ENCODE measurements around the gene SNX13.

The SNX13 gene

DNA sequence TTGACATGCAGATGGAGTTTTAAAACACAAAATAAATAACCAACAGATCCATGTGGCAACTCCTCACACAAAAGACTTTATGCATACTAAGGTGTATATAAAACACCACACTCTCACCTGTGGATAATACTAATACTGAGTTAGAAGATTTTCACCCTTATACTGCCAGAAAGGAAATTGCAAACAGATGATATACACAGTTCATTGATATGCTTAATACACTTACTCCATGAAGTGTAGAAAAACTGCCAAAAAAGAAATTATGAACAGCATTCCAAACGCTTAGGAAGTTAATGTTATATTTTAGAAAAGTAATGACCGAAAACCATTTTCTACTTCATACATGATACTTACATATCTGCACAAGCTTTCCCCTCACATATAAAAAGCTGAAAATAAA lies 17.6 kb upstream of the SNX13 start:
- H4K20me1 ChIP-seq (ENCODE audit: insufficient read depth, low read length) = no peaks in the 10 kb centered on the region
- H3K4me3 ChIP-seq (ENCODE audit: low read depth, low read length, poor library complexity, severe bottlenecking) = no peak overlapping the region
- no peaks in the 10 kb centered on the region for H3K27me3 ChIP-seq (ENCODE audit: insufficient read depth, low read length)
- H3K9me3 ChIP-seq (ENCODE audit: low read length) = no peaks in the 10 kb centered on the region
- no peaks in the 10 kb centered on the region for H3K36me3 ChIP-seq (ENCODE audit: insufficient read depth, low read length)
- TF ChIP-seq EZH2 (IDR thresholded peaks at IDR 0.05; ENCODE audit: borderline replicate concordance, low read length) = no peak
- TF ChIP-seq CTCF (IDR thresholded peaks at IDR 0.05; ENCODE audit: low read length) = no peak
- H3F3A ChIP-seq (ENCODE audit: insufficient read depth, low read length) = no peaks in the 10 kb centered on the region
- no peak overlapping the region for H3K9ac ChIP-seq (ENCODE audit: low read length)
- no peaks in the 10 kb centered on the region for H3K4me1 ChIP-seq (ENCODE audit: insufficient read depth, low read length, severe bottlenecking)
- H2AFZ ChIP-seq (ENCODE audit: low read length) = no peak overlapping the region
- no peaks in the 10 kb centered on the region for H3K9me2 ChIP-seq (ENCODE audit: low read depth, low read length)
- H3K27ac ChIP-seq (ENCODE audit: low read depth, low read length, poor library complexity, severe bottlenecking) = no peak overlapping the region
- no peak overlapping the region for H3K4me2 ChIP-seq (ENCODE audit: low read length)
- H3K79me2 ChIP-seq (ENCODE audit: insufficient read depth, low read length) = no peaks in the 10 kb centered on the region

- H3K79me2 ChIP-seq (ENCODE audit: insufficient read depth, low read length) = no peaks in the 10 kb centered on the region
- H3F3A ChIP-seq (ENCODE audit: insufficient read depth, low read length) = no peaks in the 10 kb centered on the region
- no peak overlapping the region for H3K9ac ChIP-seq (ENCODE audit: low read length)
- no peaks in the 10 kb centered on the region for H3K9me2 ChIP-seq (ENCODE audit: low read depth, low read length)
- no peaks in the 10 kb centered on the region for H3K9me3 ChIP-seq (ENCODE audit: low read length)
- H4K20me1 ChIP-seq (ENCODE audit: insufficient read depth, low read length) = no peaks in the 10 kb centered on the region
- no peaks in the 10 kb centered on the region for H3K27me3 ChIP-seq (ENCODE audit: insufficient read depth, low read length)
- H3K27ac ChIP-seq (ENCODE audit: low read depth, low read length, poor library complexity, severe bottlenecking) = no peak overlapping the region
- no peak overlapping the region for H2AFZ ChIP-seq (ENCODE audit: low read length)
- no peak overlapping the region for H3K4me3 ChIP-seq (ENCODE audit: low read depth, low read length, poor library complexity, severe bottlenecking)
- TF ChIP-seq CTCF (IDR thresholded peaks at IDR 0.05; ENCODE audit: low read length) (no peak), EZH2 (IDR thresholded peaks at IDR 0.05; ENCODE audit: borderline replicate concordance, low read length) (no peak)
- H3K36me3 ChIP-seq (ENCODE audit: insufficient read depth, low read length) = no peaks in the 10 kb centered on the region
- H3K4me2 ChIP-seq (ENCODE audit: low read length) = no peak overlapping the region
- no peaks in the 10 kb centered on the region for H3K4me1 ChIP-seq (ENCODE audit: insufficient read depth, low read length, severe bottlenecking)
Observed at GRCh38 chr7:17952387-17952786, 12.1 kb upstream of the SNX13 start.

- Histone ChIP-seq H3K9me3 (ENCODE audit: low read length) (no peaks in the 10 kb centered on the region), H4K20me1 (ENCODE audit: insufficient read depth, low read length) (no peaks in the 10 kb centered on the region), H3K4me3 (ENCODE audit: low read depth, low read length, poor library complexity, severe bottlenecking) (no peak overlapping the region), H3K79me2 (ENCODE audit: insufficient read depth, low read length) (no peaks in the 10 kb centered on the region), H2AFZ (ENCODE audit: low read length) (no peak overlapping the region), H3K4me2 (ENCODE audit: low read length) (no peak overlapping the region), H3K9ac (ENCODE audit: low read length) (no peak overlapping the region), H3K27ac (ENCODE audit: low read depth, low read length, poor library complexity, severe bottlenecking) (no peak overlapping the region), H3K4me1 (ENCODE audit: insufficient read depth, low read length, severe bottlenecking) (no peaks in the 10 kb centered on the region), H3K9me2 (ENCODE audit: low read depth, low read length) (no peaks in the 10 kb centered on the region), H3K27me3 (ENCODE audit: insufficient read depth, low read length) (no peaks in the 10 kb centered on the region), H3K36me3 (ENCODE audit: insufficient read depth, low read length) (no peaks in the 10 kb centered on the region), H3F3A (ENCODE audit: insufficient read depth, low read length) (no peaks in the 10 kb centered on the region)
- TF ChIP-seq EZH2 (IDR thresholded peaks at IDR 0.05; ENCODE audit: borderline replicate concordance, low read length) (no peak), CTCF (IDR thresholded peaks at IDR 0.05; ENCODE audit: low read length) (no peak)
Observed at GRCh38 chr7:17951742-17952254, 11.5 kb upstream of the SNX13 start.

Data from OCI-LY1 (cell line).